Measurements from ENCODE around the gene TYW1. TPM values are rescaled to one million over a fixed set of nuclear protein-coding genes. Genes with fewer than 3 reads are reported as not detected.

The TYW1 gene
- total RNA-seq, 1 experiment from 2014 or later: 15.3 TPM

GRCh38 chr7:67006965-67007364, 10.3 kb downstream of the TYW1 start:
- TF ChIP-seq ZNF416 (CRISPR knock-in tag; IDR thresholded peaks at IDR 0.05) (no peak), SOX15 (CRISPR knock-in tag; IDR thresholded peaks at IDR 0.05) (no peak), SMAD3 (CRISPR knock-in tag; IDR thresholded peaks at IDR 0.05; ENCODE audit: borderline replicate concordance) (no peak), HMGXB4 (CRISPR knock-in tag; IDR thresholded peaks at IDR 0.05) (no peak), STAT6 (CRISPR knock-in tag; conservative IDR thresholded peaks at IDR 0.05; ENCODE audit: low read depth) (no peak), ZSCAN18 (CRISPR knock-in tag; IDR thresholded peaks at IDR 0.05) (no peak), E2F5 (CRISPR knock-in tag; IDR thresholded peaks at IDR 0.05) (no peak), PRDM15 (CRISPR knock-in tag; IDR thresholded peaks at IDR 0.05) (no peak), TEAD1 (CRISPR knock-in tag; IDR thresholded peaks at IDR 0.05) (no peak), NR3C1 (CRISPR knock-in tag; conservative IDR thresholded peaks at IDR 0.05; ENCODE audit: low read depth) (no peak), SP1 (CRISPR knock-in tag; conservative IDR thresholded peaks at IDR 0.05) (no peak), IRF2 (CRISPR knock-in tag; IDR thresholded peaks at IDR 0.05; ENCODE audit: borderline replicate concordance, low read depth) (no peak), NR1H2 (CRISPR knock-in tag; IDR thresholded peaks at IDR 0.05) (no peak), ZNF263 (CRISPR knock-in tag; IDR thresholded peaks at IDR 0.05; ENCODE audit: low read depth) (no peak), ZNF423 (CRISPR knock-in tag; IDR thresholded peaks at IDR 0.05) (no peak), TCF7 (CRISPR knock-in tag; IDR thresholded peaks at IDR 0.05; ENCODE audit: low read depth) (no peak), CREB1 (CRISPR knock-in tag; IDR thresholded peaks at IDR 0.05) (no peak), AFF4 (CRISPR knock-in tag; IDR thresholded peaks at IDR 0.05; ENCODE audit: borderline replicate concordance) (no peak), ZNF121 (CRISPR knock-in tag; IDR thresholded peaks at IDR 0.05) (no peak)
- Mint-ChIP-seq H3K4me3 (no peak overlapping the region), H3K27me3 (ENCODE audit: low read depth) (no peaks in the 10 kb centered on the region), H3K27ac (no peak overlapping the region), H3K36me3 (peaks cover 41% of the 10 kb centered on the region), H3K9me3 (no peaks in the 10 kb centered on the region), H3K4me1 (peaks cover 9% of the 10 kb centered on the region)
- no peak for DNase-seq (ENCODE audit: low spot score)
- CTCF ChIA-PET: interaction anchor here (0.6 kb wide), 1 partner anchor 37 kb away, joined by 4 read pairs; no protein-coding TSS in a partner anchor
- POLR2A ChIA-PET: interaction anchor here (0.7 kb wide), 1 partner anchor 67 kb away, joined by 10 read pairs; no protein-coding TSS in a partner anchor
- no peak for ATAC-seq
